HepG2 (cell line): Measurements from ENCODE around the gene PACS1.

Experiments used
- AGO2 ChIP-seq: fragments of 200-400 bp; formaldehyde crosslinking; optimal IDR thresholded peaks from 2 replicates; pipeline ENCODE3; 2017; ENCODE audit warnings: mild to moderate bottlenecking, low read depth, low read length, moderate library complexity
- ATF1 ChIP-seq: IDR thresholded peaks from 2 replicates; pipeline ENCODE4 v1.6.1; 2016; ENCODE audit warnings: mild to moderate bottlenecking, control low read depth
- BHLHE40 ChIP-seq: IDR thresholded peaks from 2 replicates; pipeline ENCODE4 v1.6.1; 2011; ENCODE audit warnings: low read length, improper control_type of control experiment
- HMGA1 ChIP-seq: sonication (generic); formaldehyde crosslinking; conservative IDR thresholded peaks from 2 replicates; pipeline ENCODE4 v1.4.0; 2020; ENCODE audit warnings: missing genetic modification reagents
- HNF1A ChIP-seq, 2 experiments: sonication (generic) in 1 of 2; formaldehyde crosslinking in 1 of 2; IDR thresholded peaks; 2 replicates each; pipeline versions ENCODE4 v1.4.0 to v1.6.1; 2016 to 2020; ENCODE audit warnings: borderline replicate concordance in 1 of 2, low read depth in 1 of 2, mild to moderate bottlenecking in 1 of 2, missing genetic modification reagents in 1 of 2
- POLR2AphosphoS5 ChIP-seq: IDR thresholded peaks from 2 replicates; pipeline ENCODE4 v1.6.1; 2012; ENCODE audit warnings: low read depth, low read length
- TAF15 ChIP-seq: fragments of 200-400 bp; formaldehyde crosslinking; IDR thresholded peaks from one replicate; pipeline ENCODE4 v1.6.1; 2018; ENCODE audit warnings: mild to moderate bottlenecking, low read depth, low read length; ENCODE audit not compliant: poor library complexity, severe bottlenecking
- ZNF30 ChIP-seq: sonication (generic); formaldehyde crosslinking; IDR thresholded peaks from 2 replicates; pipeline ENCODE4 v1.5.0; 2020; ENCODE audit warnings: mild to moderate bottlenecking, missing genetic modification reagents
- ZSCAN31 ChIP-seq: sonication (generic); formaldehyde crosslinking; IDR thresholded peaks from 2 replicates; pipeline ENCODE4 v1.5.0; 2020; ENCODE audit warnings: low read depth, mild to moderate bottlenecking, missing genetic modification reagents

DNA sequence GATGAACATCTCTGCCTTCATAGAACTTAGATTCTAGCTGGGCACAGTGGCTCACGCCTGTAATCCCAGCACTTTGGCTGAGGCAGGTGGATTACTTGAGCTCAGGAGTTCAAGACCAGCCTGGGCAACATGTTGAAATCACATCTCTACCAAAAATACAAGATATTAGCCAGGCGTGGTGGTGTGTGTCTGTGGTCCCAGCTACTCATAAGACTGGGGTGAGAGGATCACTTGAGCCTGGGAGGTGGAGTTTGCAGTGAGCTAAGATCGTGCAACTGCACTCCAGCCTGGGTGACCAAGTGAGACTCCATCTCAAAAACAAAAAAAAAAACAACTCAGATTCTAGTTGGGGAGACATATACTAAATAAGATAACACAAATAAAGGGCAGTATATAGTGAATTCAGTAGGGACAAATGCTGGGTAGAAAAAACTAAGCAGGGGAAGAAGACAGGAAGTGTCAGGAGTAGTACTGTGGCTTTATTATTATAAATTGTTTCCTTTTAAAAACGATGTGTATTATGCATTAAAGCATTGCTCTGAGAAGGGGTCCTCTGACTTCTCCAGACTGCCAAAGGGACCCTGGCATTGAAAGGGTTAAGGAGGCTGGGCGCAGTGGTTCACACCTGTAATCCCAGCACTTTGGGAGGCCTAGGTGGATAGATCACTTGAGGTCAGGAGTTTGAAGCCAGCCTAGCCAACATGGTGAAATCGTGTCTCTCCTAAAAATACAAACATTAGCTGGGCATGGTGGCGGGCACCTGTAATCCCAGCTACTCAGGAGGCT lies 46.7 kb downstream of the PACS1 start:
- TF ChIP-seq TAF15 (no peak), AGO2 (no peak), HMGA1 (CRISPR knock-in tag) (no peak), BHLHE40 (no peak), POLR2AphosphoS5 (no peak), HNF1A (IDR thresholded peaks at IDR 0.05; ENCODE audit: low read depth) (no peak), HNF1A (CRISPR knock-in tag; IDR thresholded peaks at IDR 0.05; ENCODE audit: borderline replicate concordance) (no peak), ZSCAN31 (CRISPR knock-in tag) (no peak), ZNF30 (CRISPR knock-in tag) (no peak), ATF1 (CRISPR knock-in tag) (no peak)
